HK-2 (cell line): Measurements from ENCODE around the gene STAM.

Experiments
- DNase-seq: peaks from one replicate; pipeline ENCODE4 v3.0.0-alpha.2; 2018; ENCODE audit not compliant: unreplicated experiment

Gene STAM

DNA sequence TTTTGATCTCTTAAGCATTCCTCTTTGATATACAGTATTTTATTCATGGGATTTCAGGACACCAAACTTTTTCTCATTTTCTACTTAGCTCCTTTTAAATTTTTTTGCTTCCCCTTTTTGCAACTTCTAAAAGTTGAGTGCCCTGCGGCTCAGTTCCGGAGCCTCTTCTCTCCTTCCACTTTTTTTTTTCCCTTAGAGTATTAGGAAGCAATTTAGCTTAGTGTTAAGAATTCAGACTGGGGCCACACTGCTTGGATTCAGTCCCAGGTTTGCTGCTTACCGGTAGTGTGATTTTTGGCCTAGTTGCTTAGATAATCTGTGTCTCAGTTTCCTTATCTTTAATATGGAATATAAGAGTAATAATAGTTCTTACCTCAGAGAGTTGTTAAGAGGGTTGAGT lies 3.4 kb downstream of the STAM start:
- no peak for DNase-seq

GRCh38 chr10:17648243-17649035 lies 4.5 kb downstream of the STAM start:
- no peak for DNase-seq

DNA sequence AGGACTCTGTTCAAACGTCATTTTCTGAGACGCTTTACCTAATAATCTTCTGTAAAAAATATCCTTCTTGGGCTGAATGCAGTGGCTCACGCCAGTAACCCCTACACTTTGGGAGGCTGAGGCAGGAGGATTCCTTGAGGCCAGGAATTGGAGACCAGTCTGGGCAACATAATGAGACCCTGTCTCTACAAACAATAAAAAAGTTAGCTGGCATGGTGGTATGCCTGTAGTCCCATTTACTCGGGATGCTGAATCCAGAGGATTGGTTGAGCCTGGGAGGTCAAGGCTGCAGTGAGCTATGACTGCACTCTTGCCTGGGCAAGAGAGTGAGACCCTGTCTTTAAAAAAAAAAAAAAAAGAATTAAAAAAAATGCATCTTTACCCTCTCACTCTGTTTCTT lies 5.1 kb downstream of the STAM start:
- DNase-seq, result no peak

GRCh38 chr10:17649836-17650235 lies 5.9 kb downstream of the STAM start:
- no peak for DNase-seq

DNA sequence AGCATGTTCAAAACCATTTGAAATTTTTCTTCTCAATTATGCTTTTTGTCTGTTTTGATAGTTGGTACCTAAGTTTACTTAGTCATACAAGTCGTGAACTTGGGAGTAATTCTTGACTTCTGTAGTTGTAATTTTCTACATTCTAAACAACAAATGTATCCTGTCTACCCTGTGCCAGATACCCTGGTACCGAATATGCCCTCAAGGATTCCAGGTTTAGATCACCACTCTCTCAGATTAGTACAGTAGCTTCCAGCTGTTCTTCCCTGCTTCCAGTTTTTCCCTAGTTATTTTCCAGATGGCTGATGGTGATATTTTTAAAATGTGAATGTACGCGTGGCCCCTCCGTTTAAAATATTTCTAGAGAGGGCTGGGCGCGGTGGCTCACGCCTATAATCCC lies 6.5 kb downstream of the STAM start:
- DNase-seq, result no peak

GRCh38 chr10:17651896-17652295 lies 7.9 kb downstream of the STAM start:
- DNase-seq, result no peak

DNA sequence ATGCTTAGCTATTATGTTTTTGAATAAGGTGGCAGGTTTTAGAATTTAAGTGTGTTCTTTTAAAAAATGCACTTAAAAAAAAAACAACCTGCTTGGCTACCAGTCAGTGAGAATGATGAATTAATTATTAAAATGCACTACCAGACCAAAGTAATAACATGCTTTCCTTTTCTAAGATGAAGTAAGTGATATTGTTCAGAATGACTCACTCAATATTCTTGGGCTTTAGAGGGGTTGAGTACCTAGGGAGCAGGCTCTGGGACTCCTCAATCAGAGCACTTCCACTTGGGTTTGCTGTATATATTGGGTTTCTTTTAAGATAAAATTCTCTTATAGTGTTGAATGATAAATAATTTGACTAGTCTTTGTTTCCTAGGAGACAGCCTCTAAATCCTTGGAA lies 8.6 kb downstream of the STAM start:
- DNase-seq, result no peak

DNA sequence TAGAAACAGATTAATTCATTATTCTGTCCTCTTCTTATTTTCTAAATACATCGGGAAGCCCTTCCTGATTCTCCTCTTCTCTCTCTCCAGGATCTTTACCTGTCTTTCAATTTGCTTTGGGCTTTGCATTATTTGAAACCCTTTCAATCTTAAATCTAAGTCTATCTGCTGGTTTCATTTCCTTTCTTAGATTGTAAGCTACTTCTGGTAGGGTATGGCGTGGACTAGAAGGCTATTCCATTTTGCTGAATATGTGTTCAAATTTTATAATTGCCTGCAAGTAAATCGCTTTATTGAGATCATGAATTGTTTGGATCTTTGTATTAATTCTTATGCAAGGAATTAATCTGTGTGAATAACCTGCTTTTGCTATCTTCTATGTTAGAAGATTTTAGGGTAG lies 11.1 kb downstream of the STAM start:
- no peak for DNase-seq

DNA sequence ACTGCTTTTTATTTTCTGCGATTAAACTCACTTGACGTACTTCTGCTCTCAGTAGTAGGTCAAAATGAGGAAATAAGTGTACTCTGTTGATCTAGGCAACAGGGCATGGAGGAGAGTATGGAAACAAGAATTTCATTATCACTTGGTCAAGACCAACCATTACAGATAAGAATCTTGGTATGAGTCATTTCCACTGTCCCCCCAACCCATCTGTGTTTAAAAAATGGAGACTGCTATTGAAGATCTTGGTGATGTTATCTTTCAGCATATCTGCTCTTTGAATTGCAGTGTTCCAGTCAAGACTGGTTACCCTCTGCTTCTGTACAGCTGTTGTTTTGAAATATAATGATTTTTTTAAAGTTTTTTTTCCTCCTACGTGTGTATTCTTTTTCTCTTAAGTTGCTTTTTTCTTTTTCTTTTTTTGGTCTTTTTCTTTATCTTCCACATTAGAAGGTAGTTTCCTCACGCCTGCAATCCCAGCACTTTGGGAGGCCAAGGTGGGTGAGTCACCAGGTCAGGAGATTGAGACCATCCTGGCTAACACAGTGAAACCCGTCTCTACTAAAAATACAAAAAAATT lies 11.7 kb downstream of the STAM start:
- no peak for DNase-seq

DNA sequence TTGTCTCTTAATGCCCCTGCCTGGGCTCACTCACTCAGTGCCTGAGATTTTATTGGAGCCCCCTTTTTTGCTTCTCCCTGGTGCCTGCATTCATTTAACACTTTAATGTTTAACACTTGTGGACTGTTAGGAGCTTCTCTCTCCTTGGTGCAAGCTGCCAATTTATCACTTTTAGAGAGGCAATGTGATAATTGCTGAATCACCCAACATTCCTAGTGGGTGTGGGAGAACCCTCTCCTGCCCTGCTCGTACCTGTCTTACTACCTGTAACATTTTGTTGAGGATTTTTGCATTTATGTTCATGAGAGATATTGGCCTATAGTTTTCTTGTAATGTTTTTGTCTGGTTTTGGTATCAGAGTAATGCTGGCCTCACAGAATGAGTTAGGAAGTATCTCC lies 13.2 kb downstream of the STAM start:
- DNase-seq, result no peak

GRCh38 chr10:17659365-17659764 lies 15.4 kb downstream of the STAM start:
- DNase-seq, result no peak

DNA sequence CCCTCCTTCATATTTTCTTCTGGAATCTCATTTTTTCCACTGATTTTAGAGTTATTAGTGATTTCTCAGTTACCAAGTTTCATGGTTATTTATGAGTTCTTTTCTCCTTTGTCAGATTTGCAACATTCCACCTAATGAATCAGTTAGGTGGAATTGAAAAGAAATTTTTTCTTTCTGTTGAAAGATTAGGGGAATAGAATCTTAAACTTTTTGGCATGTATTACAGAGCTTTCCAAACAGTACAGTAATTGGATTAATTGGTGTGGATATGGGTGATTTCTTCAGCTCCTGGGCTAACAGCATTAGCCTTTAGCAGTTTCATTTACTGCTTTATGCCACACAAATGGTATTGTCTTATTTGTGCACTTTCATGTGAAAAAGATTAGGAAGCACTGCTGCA lies 17.0 kb downstream of the STAM start:
- no peak for DNase-seq

DNA sequence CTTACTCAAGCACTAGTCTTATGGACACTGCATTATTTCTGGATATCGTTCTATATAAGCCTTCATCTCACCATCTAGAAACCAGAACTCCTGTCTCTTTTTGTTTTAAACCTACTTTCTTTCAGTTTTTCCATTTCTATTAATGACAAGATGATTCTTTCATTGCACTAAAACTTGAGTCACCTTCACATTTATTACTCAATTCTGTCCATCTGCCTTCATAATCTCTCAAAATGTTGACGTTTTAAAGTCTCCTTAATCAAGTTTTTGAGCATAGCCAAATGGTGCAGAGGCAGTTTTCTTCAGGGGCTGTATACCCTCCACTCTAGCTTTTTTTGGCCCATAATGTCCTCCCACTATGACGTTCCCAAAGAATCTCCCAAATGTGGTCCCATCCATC lies 17.6 kb downstream of the STAM start:
- DNase-seq, result no peak

GRCh38 chr10:17662193-17663138 lies 18.5 kb downstream of the STAM start:
- DNase-seq, result no peak

DNA sequence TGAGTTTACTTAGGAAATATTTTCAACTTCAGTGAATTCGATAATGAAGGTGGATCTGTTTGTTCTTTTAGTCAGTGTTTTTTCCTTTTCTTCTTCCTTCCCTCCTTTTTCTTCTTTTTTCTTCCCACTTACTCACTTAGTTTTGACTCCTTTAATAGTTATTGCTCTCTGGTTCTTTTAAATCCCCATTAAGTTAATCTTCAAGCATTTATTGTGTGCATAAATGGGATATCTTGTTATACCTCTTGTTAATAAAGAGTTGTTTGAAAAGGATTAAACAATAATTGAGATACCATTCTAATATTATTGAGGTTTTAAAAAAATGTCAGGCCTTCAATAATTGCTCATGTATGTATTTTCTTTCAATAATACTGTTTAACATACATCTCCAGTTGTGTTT lies 19.5 kb downstream of the STAM start:
- DNase-seq, result no peak

DNA sequence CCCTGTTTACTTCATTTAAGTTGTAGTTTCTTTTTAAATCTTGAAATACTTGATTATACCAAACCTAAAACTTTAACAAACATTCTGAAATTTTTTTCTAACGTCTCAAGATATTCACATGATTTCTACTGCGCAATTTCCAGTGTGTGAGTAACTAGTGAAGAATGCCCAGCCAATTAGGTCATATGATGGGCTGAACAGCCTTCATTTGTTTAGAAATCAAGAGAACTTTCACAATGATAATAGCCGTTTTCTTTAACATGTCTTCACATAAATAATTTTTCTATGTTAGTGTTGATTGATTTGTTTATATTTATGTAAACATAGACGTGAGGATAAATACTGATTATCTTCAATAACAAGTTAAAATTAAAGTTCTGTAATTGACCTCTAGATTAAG lies 21.8 kb downstream of the STAM start:
- no peak for DNase-seq

DNA sequence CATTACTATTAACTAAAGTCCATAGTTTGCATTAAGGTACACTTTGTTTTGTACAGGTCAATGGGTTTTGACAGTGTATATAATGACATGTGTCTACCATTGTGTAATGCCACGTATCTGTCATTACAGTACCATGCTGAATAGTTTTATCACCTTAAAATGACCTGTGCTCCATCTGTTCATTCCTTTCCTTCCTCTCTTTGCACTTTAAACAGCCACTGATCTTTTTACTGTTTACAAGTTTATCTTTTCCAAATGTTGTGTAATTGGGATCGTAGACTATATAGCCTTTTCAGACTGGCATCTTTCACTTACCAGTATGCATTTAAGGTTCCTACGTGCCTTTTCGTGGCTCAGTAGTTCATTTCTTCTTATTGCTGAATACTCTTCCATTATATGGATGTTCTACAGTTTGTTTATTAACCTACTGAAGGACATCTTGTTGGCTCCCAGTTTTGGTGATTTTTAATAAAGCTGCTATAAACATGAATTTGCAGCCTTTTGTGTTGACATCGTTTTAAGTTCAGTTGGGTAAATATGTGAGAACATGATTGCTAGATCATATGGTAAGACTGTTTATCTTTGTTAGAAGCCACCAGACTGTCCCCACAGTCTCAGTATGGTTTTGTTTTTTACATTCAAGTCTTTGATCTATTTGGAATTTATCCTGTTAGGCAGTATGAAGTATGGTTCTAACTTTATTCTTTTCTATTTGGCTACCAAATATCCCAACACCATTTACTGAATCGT lies 24.7 kb downstream of the STAM start:
- DNase-seq, result no peak

DNA sequence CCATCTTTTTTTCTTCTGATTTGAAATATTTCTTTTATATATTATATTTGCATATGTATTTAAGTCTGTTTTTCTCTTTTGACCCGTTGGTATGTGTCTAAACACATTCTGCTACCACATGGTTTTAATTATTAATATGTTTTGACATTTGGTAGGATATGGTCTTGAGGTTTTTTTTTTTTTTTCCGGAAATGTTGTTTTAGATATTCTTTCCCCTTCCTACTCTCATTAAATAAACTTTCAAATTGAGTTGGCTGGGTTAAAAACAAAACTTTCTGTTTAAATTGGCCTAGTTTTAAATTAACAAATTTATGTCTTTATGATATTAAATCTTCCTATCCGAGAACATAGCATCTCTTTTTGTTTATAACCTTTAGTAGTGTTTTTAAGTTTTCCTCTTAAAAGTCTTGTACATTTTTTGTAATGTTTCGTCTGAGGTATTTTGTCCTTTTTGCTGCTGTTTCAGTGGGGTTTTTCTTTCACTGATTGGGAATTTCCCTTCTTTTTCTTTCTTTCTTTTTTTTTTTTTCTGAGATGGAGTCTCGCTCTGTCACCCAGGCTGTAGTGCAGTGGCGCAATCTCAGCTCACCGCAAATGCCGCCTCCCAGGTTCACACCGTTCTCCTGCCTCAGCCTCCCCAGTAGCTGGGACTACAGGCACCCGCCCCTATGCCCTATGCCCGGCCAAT lies 25.4 kb downstream of the STAM start:
- no peak for DNase-seq

- no peak for DNase-seq
These were observed 27.4 kb downstream of the STAM start for GRCh38 chr10:17671307-17671706.

DNA sequence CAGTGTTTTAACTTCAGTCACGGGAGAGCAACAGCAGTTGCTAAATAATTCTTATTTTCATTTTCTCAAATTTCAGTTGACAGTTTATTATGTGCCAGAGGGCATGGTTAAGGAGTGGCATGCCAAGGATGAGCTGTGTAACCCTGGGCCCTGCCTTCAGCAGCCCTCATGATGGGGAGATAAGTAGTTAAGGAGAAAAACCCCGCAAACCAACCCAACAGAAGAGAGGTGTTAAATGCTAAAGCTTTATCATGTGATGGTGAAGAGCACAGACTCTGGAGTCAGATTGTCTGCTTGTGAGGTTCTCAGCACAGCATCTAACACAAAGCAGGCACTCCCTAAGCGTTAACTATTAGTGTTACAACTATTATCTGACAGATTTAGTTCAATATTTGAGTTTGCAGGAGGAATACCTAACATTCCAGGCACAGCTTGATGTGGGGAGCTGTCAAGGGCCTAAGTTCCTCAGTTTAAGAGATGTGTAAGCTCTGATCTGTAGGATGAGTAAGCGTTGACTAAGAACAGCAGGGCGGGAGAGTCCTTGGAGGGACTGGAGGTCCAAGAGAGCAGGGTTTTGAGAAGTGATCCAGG lies 29.6 kb downstream of the STAM start:
- DNase-seq, result peak; percentile 47

GRCh38 chr10:17674566-17674965 lies 30.6 kb downstream of the STAM start:
- DNase-seq, result no peak
